ENCODE results near the gene TMUB2.
A peak's percentile ranks its signal among the peaks of the same experiment; 100 is the strongest.

The TMUB2 gene

GRCh38 chr17:44213403-44214229, 26.8 kb downstream of the TMUB2 start:
- WGBS (ENCODE audit: insufficient coverage, insufficient read length), result no CpG with 5 or more reads among the region's 15 CpGs
- DNase-seq (ENCODE audit: low read depth, low spot score), result no peak
- no peak overlapping the region for H3K27ac ChIP-seq (ENCODE audit: low read length)
- no peaks in the 10 kb centered on the region for H3K9me3 ChIP-seq (ENCODE audit: control insufficient read depth, insufficient read depth, low read length)
- peaks cover 43% of the 10 kb centered on the region for H3K36me3 ChIP-seq (ENCODE audit: control insufficient read depth, insufficient read depth, low read length)
- H3K4me1 ChIP-seq (ENCODE audit: control insufficient read depth, insufficient read depth, low read length), result no peaks in the 10 kb centered on the region; the same call in 1 of the 2 replicates
- no peak overlapping the region for H3K4me3 ChIP-seq (ENCODE audit: low read length)
- no peaks in the 10 kb centered on the region for H3K27me3 ChIP-seq (ENCODE audit: control insufficient read depth, insufficient read depth, low read length)

GRCh38 chr17:44214230-44214494, 27.4 kb downstream of the TMUB2 start:
- WGBS (ENCODE audit: insufficient coverage, insufficient read length), result no CpG with 5 or more reads among the region's 1 CpG
- Histone ChIP-seq H3K9me3 (ENCODE audit: control insufficient read depth, insufficient read depth, low read length) (no peaks in the 10 kb centered on the region), H3K27me3 (ENCODE audit: control insufficient read depth, insufficient read depth, low read length) (no peaks in the 10 kb centered on the region), H3K4me1 (ENCODE audit: control insufficient read depth, insufficient read depth, low read length) (no peaks in the 10 kb centered on the region; the same call in 1 of the 2 replicates), H3K27ac (ENCODE audit: low read length) (no peak overlapping the region), H3K4me3 (ENCODE audit: low read length) (no peak overlapping the region), H3K36me3 (ENCODE audit: control insufficient read depth, insufficient read depth, low read length) (peaks cover 40% of the 10 kb centered on the region)
- DNase-seq (ENCODE audit: low read depth, low spot score), result no peak

- no CpG with 5 or more reads among the region's 6 CpGs for WGBS (ENCODE audit: insufficient coverage, insufficient read length)
- Histone ChIP-seq H3K9me3 (ENCODE audit: control insufficient read depth, insufficient read depth, low read length) (no peaks in the 10 kb centered on the region), H3K4me3 (ENCODE audit: low read length) (no peak overlapping the region), H3K27ac (ENCODE audit: low read length) (no peak overlapping the region), H3K4me1 (ENCODE audit: control insufficient read depth, insufficient read depth, low read length) (no peaks in the 10 kb centered on the region; the same call in 1 of the 2 replicates), H3K36me3 (ENCODE audit: control insufficient read depth, insufficient read depth, low read length) (peaks cover 33% of the 10 kb centered on the region), H3K27me3 (ENCODE audit: control insufficient read depth, insufficient read depth, low read length) (no peaks in the 10 kb centered on the region)
- no peak for DNase-seq (ENCODE audit: low read depth, low spot score)
Observed at GRCh38 chr17:44214896-44215295, 28.1 kb downstream of the TMUB2 start.

- no CpG with 5 or more reads among the region's 5 CpGs for WGBS (ENCODE audit: insufficient coverage, insufficient read length)
- H3K4me3 ChIP-seq (ENCODE audit: low read length), result no peak overlapping the region
Observed at GRCh38 chr17:44216173-44216572, 29.4 kb downstream of the TMUB2 start.

GRCh38 chr17:44216694-44217093, 29.9 kb downstream of the TMUB2 start:
- DNase-seq (ENCODE audit: low read depth, low spot score), result no peak
- peaks cover 23% of the 10 kb centered on the region for H3K36me3 ChIP-seq (ENCODE audit: control insufficient read depth, insufficient read depth, low read length)
- H3K9me3 ChIP-seq (ENCODE audit: control insufficient read depth, insufficient read depth, low read length), result no peaks in the 10 kb centered on the region
- no peak overlapping the region for H3K27ac ChIP-seq (ENCODE audit: low read length)
- H3K4me1 ChIP-seq (ENCODE audit: control insufficient read depth, insufficient read depth, low read length), result no peaks in the 10 kb centered on the region
- H3K27me3 ChIP-seq (ENCODE audit: control insufficient read depth, insufficient read depth, low read length), result no peaks in the 10 kb centered on the region
- no CpG with 5 or more reads among the region's 5 CpGs for WGBS (ENCODE audit: insufficient coverage, insufficient read length)
- H3K4me3 ChIP-seq (ENCODE audit: low read length), result no peak overlapping the region

More at GRCh38 chr17:44216173-44216572, 29.4 kb downstream of the TMUB2 start:
- Histone ChIP-seq H3K4me1 (ENCODE audit: control insufficient read depth, insufficient read depth, low read length) (no peaks in the 10 kb centered on the region), H3K27ac (ENCODE audit: low read length) (no peak overlapping the region), H3K36me3 (ENCODE audit: control insufficient read depth, insufficient read depth, low read length) (peaks cover 28% of the 10 kb centered on the region), H3K9me3 (ENCODE audit: control insufficient read depth, insufficient read depth, low read length) (no peaks in the 10 kb centered on the region), H3K27me3 (ENCODE audit: control insufficient read depth, insufficient read depth, low read length) (no peaks in the 10 kb centered on the region)
- DNase-seq (ENCODE audit: low read depth, low spot score), result no peak

GRCh38 chr17:44217738-44218343, 31.1 kb downstream of the TMUB2 start:
- peaks cover 6% of the 10 kb centered on the region for H3K4me1 ChIP-seq (ENCODE audit: control insufficient read depth, insufficient read depth, low read length)
- no peaks in the 10 kb centered on the region for H3K9me3 ChIP-seq (ENCODE audit: control insufficient read depth, insufficient read depth, low read length)
- no peak for DNase-seq (ENCODE audit: low read depth, low spot score)
- peak overlapping the region; percentile 78; the same call in 1 of the 2 replicates for H3K4me3 ChIP-seq (ENCODE audit: low read length)
- H3K27ac ChIP-seq (ENCODE audit: low read length), result no peak overlapping the region
- no CpG with 5 or more reads among the region's 10 CpGs for WGBS (ENCODE audit: insufficient coverage, insufficient read length)
- no peaks in the 10 kb centered on the region for H3K27me3 ChIP-seq (ENCODE audit: control insufficient read depth, insufficient read depth, low read length)
- H3K36me3 ChIP-seq (ENCODE audit: control insufficient read depth, insufficient read depth, low read length), result peaks cover 18% of the 10 kb centered on the region

- H3K4me1 ChIP-seq (ENCODE audit: control insufficient read depth, insufficient read depth, low read length), result peaks cover 7% of the 10 kb centered on the region
- WGBS (ENCODE audit: insufficient coverage, insufficient read length), result no CpG with 5 or more reads among the region's 89 CpGs
- H3K27me3 ChIP-seq (ENCODE audit: control insufficient read depth, insufficient read depth, low read length), result no peaks in the 10 kb centered on the region
- no peak for DNase-seq (ENCODE audit: low read depth, low spot score)
- H3K9me3 ChIP-seq (ENCODE audit: control insufficient read depth, insufficient read depth, low read length), result no peaks in the 10 kb centered on the region
- H3K4me3 ChIP-seq (ENCODE audit: low read length), result peak overlapping the region; percentile 78
- peaks cover 18% of the 10 kb centered on the region for H3K36me3 ChIP-seq (ENCODE audit: control insufficient read depth, insufficient read depth, low read length)
- H3K27ac ChIP-seq (ENCODE audit: low read length), result no peak overlapping the region
Observed at GRCh38 chr17:44218344-44219107, 31.8 kb downstream of the TMUB2 start.

- WGBS (ENCODE audit: insufficient coverage, insufficient read length), result no CpG with 5 or more reads among the region's 73 CpGs
- H3K36me3 ChIP-seq (ENCODE audit: control insufficient read depth, insufficient read depth, low read length), result peaks cover 18% of the 10 kb centered on the region
- H3K27me3 ChIP-seq (ENCODE audit: control insufficient read depth, insufficient read depth, low read length), result no peaks in the 10 kb centered on the region
- no peak for DNase-seq (ENCODE audit: low read depth, low spot score)
- peaks cover 7% of the 10 kb centered on the region for H3K4me1 ChIP-seq (ENCODE audit: control insufficient read depth, insufficient read depth, low read length)
- no peaks in the 10 kb centered on the region for H3K9me3 ChIP-seq (ENCODE audit: control insufficient read depth, insufficient read depth, low read length)
- H3K4me3 ChIP-seq (ENCODE audit: low read length), result peak overlapping the region; percentile 78
- H3K27ac ChIP-seq (ENCODE audit: low read length), result no peak overlapping the region
Observed at GRCh38 chr17:44219108-44219615, 32.4 kb downstream of the TMUB2 start.

- WGBS (ENCODE audit: insufficient coverage, insufficient read length), result no CpG with 5 or more reads among the region's 76 CpGs
- H3K4me3 ChIP-seq (ENCODE audit: low read length), result peak within 1 kb of the TSS; percentile 78
- no peaks in the 10 kb centered on the region for H3K27me3 ChIP-seq (ENCODE audit: control insufficient read depth, insufficient read depth, low read length)
- H3K36me3 ChIP-seq (ENCODE audit: control insufficient read depth, insufficient read depth, low read length), result peaks cover 18% of the 10 kb centered on the region
- H3K9me3 ChIP-seq (ENCODE audit: control insufficient read depth, insufficient read depth, low read length), result no peaks in the 10 kb centered on the region
- H3K27ac ChIP-seq (ENCODE audit: low read length), result no peak within 1 kb of the TSS
- peaks cover 7% of the 10 kb centered on the region for H3K4me1 ChIP-seq (ENCODE audit: control insufficient read depth, insufficient read depth, low read length)
- no peak for DNase-seq (ENCODE audit: low read depth, low spot score)
Observed at GRCh38 chr17:44219616-44220212, 32.9 kb downstream of the TMUB2 start, which contains the start of gene UBTF. UBTF (minus strand) TSS chr17:44219675; CDS start chr17:44218229, 1,446 bp downstream.
